ENCODE results near the gene SH2B2.
"Not testable (repeated sequence)": the region's sequence is repeated elsewhere in the genome, so short reads cannot be mapped to it uniquely, and the experiment has no call there.

Gene SH2B2

DNA sequence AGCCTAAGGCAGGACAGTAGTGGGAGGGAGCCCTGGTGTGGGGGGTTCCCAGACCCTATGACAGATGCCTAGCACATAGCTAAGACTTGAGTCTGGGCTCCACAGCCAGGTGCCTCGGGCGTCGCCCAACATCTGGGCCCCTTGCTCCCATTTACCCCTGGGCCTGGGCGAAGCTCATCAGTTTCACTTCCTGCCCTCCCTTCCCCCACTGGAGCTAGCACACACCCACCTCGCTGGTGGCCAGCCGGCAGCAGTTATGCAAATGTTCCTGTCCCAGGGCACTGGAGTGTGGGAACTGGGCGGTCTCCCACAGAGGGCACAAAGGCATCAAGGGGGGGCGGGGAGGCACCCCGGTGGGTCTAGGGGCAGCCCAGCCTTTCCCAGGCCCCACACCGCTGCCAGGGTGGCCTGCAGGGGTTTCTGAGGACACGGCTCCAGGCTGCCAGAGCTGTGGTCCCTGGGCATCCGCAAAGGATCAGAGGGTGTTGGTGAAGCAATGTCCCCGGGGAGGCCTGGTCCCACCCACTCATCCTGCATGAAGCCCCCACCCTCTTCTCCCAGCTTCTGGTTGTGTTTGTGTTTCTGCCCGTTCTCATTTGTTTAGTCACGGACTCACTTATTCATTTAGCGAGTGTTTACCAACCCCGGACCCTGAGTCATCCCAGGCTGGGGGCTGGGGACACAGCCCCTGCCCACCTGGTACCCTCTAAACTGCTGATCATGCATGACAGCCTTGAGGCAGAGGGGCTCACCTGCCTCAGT, 20.4 kb downstream of the SH2B2 start:
- no peak for DNase-seq

DNA sequence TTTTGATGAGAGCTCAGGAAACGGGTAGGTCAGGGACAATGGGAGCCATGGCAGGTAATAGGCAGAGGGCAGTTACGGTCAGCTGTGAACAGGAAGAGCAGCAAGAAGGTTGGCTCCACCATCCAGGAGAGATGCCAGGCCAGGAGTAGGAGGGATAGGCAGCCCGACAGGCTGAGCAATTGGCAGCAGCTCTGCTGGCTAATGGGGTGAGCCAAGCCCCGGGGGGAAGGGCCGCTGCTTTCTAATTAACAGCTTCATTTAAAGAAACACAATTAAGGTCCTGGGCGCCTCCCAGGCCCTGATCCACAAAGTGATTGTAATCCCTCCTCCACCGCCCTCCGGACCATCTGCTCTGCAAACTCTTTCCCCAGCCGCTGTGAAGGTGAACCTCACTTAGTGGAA, 23.7 kb downstream of the SH2B2 start:
- DNase-seq: no peak

DNA sequence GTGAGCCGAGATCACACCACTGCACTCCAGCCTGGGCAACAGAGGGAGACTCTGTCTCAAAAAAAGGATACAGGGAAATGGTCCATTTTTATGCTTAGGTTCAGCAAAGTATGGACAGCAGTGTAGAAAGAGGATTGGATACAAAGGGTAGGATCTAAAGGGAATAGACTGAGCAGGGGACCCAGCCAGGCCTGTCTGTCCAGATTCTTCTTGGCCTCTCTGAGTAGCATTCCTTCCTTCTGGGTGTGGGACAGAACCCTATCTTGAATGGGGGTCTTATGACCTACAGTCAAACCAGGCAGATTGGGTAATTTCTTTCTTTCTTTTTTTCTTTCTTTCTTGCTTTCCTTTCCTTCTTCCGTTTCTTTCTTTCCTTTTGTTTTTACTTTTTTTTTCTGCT, 25.6 kb downstream of the SH2B2 start:
- no peak for DNase-seq

DNA sequence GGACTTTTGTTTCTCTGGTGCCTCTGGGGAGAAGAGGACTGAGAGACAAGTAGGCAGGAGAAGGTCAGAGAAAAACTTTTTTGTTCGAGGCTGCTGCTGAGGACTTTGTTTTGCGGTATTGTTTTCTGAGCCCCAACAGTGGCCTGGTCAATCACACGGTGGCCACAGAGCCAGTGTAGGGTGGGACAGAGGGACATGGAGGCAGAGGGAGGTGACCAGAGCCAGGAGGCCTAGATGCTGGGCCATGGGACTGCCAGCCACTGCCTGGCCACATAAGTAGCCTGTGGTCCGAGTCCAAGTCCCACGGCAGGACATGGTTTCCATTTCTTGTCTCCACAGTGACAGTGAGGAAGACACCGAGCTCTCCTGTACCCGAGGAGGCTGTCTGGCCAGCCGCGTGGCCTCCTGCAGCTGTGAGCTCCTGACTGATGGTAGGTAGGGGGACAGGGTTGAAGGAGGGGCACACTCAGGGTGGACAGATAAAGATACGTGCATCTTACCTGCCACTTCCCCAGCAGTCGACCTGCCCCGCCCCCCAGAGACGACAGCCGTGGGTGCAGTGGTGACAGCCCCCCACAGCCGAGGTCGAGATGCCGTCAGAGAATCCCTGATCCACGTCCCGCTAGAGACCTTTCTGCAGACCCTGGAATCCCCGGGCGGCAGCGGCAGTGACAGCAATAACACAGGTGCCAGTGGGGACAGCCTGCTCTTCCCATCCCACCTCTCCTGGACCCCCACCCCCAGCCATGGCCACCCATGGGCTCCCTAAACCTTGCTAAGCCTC, 27.5 kb downstream of the SH2B2 start:
- no peak for DNase-seq

DNA sequence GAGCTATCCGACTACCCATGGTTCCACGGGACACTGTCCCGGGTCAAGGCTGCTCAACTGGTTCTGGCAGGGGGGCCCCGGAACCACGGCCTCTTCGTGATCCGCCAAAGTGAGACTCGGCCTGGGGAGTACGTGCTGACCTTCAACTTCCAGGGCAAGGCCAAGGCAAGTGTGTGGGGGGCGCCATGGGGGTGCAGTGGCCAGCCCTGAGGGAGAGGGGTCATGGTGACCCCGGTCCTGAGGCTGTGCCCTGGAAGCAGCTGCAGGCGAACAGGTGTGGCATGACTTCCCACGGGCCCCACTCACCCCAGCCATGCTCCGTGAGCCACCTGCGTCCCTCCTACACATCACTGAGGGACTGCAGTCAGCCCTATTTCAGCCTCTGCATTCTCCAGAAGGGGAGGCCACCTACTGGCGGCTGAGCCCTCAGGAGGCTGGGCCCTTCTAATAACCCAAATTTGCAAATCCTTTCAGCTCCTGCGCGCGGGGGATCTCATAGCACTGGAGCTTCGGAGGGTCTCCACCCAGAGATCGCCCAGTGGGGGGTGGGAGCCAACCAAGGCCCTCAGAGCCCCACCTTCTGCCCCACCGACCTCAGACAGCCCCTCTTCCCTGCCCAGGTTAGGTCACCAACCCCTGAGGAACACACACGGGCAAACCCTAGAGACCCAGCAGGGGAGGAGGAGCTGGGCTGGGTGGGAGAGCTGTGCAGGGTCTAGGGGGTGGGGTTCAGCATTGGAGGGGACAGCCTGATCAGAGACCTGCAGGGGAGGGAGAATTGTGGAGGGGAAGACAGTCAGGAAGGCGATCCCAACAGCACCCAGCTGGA, 30.8 kb downstream of the SH2B2 start:
- no peak for DNase-seq

DNA sequence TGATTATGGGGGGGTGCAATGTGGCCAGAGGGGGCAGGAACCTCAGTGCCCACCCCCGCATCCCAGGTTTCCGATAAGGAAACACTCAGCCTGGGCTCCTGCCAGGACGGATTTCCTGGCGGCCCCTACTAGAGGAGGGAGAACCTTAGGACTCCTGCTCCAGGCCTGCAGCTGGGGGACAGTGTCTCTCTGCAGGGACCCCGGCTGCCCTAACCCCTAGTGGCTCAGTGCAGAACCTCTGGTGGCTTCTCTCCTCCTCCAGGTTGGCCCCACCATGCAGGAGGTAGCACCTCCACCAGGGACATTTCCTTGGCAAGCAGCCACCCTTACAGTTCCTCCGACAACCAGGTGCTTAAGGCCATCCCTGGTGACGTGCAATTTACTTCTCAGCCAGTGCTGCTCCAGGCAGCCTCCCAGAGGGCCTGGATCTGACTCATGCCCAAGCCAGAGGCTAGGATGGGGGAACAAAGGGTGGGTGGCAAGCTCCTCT, 31.9 kb downstream of the SH2B2 start:
- DNase-seq: no peak

DNA sequence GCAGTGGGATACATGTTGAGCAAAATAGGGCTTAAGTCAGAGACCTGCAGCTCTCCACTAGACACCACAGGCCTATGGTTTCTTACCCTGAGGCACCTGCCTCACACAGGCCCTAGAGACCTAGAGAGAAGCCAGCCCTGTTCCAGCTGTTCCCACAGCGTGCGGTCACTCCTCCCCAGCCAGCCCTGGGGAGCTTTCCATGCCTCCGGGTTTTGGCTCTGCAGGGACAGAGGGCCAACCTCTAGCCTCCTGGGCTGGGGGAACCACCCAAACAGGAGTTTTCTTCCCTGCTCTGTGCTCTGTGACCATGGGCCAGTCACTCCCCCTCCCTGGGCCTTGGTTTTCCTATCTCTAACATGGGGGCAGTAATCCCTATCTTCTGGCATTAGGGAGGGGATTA, 33.0 kb downstream of the SH2B2 start:
- DNase-seq: no peak

DNA sequence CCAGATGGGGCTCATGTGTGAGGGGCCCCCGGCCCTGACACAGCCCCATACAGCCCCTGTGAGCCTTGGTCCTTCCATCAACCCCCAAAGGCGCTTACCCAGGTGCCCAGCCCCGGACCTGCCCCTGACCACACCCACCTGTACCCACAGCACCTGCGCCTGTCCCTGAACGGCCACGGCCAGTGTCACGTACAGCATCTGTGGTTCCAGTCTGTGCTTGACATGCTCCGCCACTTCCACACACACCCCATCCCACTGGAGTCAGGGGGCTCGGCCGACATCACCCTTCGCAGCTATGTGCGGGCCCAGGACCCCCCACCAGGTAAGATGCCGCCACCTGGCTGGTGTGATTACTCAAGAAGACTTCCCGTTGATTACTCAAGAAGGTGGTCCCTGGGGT, 33.5 kb downstream of the SH2B2 start:
- no peak for DNase-seq

DNA sequence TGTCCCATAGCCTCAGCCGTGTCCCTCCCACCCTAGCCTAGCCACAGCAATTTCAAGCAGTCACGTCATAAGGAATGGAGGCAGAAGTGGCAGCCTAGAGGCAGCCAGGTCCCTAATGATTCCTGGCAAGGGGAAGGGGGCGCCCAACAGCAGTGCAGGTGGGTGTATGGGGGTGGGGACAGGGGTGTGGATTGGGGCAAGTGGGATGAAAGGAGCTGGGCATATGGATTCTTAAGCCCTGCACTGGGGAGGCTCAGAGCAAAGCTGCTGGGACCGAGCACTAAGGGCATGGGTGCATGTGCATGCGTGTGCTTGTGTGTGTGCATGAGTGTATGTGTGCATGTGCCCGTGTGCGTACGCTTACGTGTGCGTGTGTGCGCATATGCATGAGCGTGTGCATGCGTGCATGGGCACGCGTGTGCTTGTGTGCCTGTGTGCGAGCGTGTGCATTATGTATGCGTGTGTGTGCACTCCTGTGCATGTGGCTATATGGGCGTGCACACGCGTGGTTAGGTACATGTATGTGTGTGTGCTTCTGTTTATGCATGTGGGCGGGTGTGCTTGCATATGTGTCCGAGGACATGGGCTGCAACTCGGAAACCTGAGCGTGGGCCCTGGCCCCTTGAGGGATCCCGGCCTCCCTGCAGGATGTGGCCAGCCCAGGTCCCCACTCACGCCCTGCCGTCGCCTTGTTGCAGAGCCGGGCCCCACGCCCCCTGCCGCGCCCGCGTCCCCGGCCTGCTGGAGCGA, 34.1 kb downstream of the SH2B2 start:
- no peak for DNase-seq

DNA sequence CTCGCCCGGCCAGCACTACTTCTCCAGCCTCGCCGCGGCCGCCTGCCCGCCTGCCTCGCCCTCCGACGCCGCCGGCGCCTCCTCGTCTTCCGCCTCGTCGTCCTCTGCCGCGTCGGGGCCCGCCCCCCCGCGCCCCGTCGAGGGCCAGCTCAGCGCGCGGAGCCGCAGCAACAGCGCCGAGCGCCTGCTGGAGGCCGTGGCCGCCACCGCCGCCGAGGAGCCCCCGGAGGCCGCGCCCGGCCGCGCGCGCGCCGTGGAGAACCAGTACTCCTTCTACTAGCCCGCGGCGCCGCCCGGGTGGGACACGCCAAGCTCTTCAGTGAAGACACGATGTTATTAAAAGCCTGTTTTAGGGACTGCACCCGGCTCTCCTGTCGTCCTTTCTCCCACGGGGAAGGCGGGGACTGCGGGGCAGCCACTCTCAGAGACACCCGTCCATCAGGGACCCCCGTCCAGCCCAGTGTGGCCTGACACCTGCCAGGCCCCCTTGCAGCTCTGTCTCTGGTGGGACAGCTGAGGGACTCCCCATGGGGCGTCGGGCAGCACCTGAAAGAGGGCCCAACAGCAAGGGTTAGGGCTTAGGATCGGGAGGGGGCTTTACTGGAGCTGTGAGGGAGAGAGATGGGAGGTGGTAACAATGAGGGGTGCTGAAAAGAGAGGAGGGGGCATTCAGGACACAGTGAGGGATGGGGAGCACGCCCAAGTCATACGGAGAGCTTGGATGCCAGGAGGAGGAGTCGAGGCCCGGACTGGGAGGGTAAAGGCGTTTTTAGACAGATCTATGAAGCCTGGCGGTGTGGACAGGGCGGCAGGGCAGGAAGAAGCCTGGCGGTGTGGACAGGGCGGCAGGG, 34.9 kb downstream of the SH2B2 start:
- no peak for DNase-seq

DNA sequence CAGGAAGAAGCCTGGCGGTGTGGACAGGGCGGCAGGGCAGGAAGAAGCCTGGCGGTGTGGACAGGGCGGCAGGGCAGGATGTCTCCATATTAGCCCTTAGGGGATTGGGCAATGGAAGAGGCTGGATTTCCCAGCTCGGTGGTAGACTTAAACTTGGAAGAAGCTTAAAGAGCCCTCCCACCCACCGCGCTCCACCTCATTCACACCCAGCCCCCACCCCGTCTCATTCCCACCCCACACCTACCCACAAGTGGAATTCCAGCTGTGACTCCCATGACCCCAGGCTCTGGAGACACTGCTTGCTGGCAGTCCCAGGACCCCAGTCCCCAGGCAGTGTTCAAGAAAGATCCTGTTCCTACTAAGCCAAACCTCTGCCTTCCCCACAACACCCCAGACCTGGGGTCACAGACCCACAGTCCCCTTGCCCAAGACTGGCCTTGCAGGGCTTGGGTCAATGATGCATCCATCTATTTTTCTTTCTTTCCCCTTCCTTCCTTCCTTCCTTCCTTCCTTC, 35.6 kb downstream of the SH2B2 start:
- no peak for DNase-seq

DNA sequence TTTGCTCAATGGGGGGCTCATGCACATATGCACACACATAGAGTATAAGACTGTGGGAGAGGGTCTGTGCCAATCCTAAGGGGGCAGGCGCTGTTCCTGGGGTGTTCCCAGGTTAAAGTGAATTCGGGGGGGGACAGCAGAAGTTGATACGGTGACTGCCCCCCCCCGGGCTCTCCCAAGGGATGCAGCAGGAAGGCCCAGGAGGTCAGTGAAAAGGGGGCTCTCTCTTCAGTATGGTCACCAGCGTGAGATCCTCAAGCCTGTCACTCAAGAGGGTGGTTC, 37.2 kb downstream of the SH2B2 start:
- DNase-seq: no peak

DNA sequence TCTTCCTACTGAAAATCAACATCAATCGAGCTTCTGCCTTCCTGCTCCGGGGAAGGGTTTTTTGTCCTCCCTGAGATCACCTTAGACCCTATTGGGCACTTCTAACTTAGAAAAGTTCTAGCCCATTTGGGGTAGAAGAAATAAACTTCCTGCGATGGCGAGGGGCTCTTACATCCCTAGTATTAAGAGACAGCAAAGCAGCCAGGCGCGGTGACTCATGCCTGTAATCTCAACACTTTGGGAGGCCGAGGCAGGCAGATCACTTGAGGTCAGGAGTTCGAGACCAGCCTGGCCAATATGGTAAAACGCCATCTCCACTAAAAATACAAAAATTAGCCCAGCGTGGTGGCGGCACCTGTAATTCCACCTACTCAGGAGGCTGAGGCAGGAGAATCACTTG, 38.4 kb downstream of the SH2B2 start:
- DNase-seq: not testable (repeated sequence)

DNA sequence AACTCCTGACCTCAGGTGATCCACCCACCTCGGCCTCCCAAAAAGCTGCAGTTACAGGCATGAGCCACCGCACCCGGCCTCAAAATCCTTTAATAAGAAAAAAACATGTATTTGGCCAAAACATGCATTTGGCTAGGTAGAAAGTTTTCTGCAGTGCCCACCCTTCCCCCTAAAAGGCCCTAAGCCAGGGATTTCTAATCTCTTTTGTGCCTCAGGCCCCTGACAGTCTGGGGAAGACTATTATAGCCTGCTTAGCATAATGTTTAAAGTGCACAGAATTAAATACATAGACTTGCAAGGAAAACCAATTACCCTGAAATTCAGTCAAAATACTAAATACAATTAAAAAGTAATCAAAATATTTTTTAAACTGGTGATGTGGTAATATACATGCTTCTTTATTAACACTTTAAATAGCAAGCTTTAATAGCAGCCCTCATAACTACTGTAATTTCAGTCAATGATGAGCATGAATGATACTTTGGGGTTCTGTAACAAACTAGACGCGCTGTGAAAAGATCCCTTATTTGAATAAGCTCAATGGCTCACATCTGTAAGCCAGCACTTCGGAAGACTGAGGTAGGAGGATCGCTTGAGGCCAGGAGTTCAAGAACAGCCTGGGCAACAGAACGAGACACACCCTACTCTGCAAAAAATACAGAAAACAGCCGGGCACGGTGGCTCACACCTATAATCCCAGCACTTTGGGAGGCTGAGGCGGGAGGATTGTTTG, 39.7 kb downstream of the SH2B2 start:
- no peak for DNase-seq

DNA sequence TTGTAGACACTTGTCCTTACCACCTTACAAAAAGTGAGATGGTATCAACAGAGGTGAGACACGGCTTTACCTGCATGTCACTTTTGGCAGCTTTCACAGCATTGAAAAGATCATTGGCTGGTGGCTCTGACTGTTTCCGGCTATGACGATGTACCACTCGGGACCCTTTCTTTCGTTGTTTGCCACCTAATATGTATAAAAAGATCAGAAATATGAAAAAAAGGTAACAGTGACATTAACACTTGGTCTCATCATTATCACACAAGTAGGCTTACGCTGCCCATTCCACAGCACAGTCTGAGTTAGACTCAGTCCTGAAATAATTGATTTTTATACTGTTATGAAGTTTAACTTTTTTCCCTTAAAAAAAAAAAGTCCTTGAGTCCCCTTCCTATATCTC, 40.5 kb downstream of the SH2B2 start:
- DNase-seq: not testable (repeated sequence)

DNA sequence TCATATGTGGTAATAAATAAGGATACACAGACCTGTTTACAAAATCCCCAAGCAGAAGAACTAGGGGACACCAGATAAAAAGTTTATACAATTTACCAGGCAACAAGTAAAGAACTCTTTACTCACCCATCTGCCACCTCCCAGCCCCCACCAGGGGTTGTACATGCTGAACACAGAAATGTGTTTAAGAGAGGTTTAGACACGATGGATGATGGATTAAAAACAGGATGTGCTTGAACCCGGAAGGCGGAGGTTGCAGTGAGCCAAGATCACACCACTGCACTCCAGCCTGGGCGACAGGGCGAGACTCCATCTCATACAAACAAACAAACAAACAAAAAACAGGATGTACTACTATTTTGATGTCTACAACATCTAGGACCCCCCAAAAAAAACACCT, 42.2 kb downstream of the SH2B2 start:
- DNase-seq: not testable (repeated sequence)

DNA sequence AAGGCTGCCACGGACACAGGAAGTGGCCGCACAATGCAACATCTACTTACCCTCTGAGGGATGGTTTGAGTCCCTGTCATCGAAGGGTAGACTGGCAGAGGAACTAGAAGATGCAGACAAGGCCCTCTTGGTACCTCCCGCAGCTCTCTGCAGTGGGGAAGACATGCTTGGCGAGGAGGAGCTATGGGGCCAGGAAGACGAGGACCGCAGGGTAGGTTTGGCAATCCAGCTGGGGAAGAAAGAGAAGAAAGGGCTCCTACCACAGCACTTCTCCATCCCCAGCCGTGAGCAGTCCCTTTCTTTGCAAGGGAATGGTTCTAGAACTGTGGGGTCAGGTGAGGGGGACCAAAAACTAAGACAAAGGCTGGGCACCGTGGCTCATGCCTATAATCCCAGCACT, 42.7 kb downstream of the SH2B2 start:
- DNase-seq: not testable (repeated sequence)

DNA sequence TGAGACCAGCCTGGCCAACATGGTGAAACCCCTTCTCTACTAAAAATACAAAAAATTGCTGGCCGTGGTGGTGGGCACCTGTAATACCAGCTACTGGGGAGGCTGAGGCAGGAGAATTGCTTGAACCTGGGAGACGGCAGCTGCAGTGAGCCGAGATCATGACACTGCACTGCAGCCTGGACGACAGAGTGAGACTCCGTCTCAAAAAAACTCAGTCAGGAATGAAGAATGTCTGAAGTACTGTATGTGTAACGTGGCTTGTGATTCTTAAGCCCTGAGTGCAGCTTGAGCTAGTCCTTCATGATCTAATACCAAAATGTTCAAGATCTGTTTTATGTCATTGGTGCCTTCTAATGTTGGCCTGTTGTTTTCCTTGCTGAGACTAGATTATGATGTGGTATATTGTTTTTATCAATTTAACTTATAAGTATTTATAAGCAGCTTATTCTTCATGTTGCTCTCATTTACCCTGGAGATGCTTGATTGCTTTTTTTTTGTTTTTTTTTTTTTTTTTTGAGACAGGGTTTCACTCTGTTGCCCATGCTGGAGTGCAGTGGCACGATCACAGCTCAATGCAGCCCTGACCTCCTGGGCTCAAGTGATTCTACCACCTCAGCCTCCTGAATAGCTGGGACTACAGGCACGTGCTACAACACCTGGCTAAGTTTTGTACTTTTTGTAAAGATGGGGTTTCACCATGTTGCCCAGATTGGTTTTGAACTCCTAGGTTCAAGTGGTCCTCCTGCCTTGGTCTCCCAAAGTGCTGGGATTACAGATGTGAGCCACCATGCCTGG, 44.2 kb downstream of the SH2B2 start:
- DNase-seq: not testable (repeated sequence)

DNA sequence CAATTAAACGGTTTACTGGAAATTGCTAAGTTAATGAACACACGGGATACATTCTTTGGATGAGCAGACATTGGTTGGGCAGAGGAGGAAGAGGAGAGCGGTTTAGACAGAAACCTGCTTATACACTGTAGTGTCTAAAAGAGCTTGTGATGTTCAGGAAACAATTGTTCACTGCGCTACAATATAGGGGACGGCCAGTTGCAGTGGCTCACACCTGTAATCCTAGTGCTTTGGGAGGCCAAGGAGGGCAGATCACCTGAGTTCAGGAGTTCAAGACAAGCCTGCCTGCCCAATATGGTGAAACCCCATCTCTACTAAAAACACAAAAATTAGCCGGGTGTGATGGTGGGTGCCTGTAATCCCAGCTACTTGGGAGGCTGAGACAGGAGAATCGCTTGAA, 48.9 kb downstream of the SH2B2 start:
- DNase-seq: not testable (repeated sequence)

DNA sequence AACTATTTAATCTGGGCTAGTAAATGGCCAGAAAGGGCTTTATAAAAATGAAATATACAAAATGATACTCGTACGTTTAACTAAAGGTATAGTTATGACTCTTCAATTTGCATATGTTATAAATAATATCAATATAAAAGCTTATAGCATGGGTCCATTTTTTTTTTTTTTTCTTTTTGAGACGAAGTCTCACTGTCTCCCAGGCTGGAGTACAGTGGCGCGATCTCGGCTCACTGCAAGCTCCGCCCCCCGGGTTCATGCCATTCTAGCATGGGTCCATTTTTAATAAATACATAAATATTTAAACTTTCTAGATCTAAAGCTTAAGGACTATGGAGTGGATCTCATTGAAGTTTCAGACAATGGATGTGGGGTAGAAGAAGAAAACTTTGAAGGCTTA, 50.3 kb downstream of the SH2B2 start:
- DNase-seq: not testable (repeated sequence)
